Panc1 (cell line): ENCODE data around the gene ARHGDIA.

Experiments used
- POLR2AphosphoS5 ChIP-seq: IDR thresholded peaks from 2 replicates; pipeline ENCODE4 v1.6.1; 2012; ENCODE audit warnings: mild to moderate bottlenecking, low read depth, low read length, moderate library complexity
- TCF7L2 ChIP-seq: IDR thresholded peaks from 2 replicates; pipeline ENCODE4 v1.6.1; 2011; ENCODE audit warnings: mild to moderate bottlenecking, low read depth, low read length, inconsistent platforms
- TF ChIP-seq, protein P1 (sequence below): fragments of 450-650 bp; IDR thresholded peaks from 2 replicates; pipeline ENCODE4 v1.5.1; 2017; ENCODE audit warnings: mild to moderate bottlenecking
- TF ChIP-seq, protein P2 (sequence below), 2 experiments: IDR thresholded peaks; 2 replicates each; pipeline ENCODE4 v1.6.1; 2011 to 2012; ENCODE audit warnings: low read depth in 2 of 2, control low read depth in 1 of 2, low read length in 1 of 2, mild to moderate bottlenecking in 1 of 2, moderate library complexity in 1 of 2; ENCODE audit not compliant: insufficient read depth in 1 of 2

DNA sequence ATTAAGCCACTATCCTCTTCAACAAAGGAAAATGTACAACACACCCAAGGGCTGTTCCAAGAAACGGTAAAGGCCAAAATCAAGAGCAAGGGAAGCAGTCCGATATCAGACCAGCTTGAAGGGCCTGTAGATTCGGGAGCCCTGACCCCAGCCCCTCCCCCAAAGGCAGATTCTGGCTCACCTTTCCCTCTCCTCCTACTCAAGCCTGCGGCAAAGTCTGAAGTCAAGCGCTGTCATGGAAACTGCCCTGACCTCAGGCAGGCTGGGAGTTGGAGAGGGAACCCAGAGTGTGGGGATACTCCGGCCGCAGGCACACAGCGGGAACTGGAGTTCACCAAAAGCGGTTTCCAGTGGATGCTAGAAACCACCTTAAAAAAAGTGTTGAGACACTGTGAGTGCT lies 18.5 kb upstream of the ARHGDIA start:
- TF ChIP-seq, protein P1, sequence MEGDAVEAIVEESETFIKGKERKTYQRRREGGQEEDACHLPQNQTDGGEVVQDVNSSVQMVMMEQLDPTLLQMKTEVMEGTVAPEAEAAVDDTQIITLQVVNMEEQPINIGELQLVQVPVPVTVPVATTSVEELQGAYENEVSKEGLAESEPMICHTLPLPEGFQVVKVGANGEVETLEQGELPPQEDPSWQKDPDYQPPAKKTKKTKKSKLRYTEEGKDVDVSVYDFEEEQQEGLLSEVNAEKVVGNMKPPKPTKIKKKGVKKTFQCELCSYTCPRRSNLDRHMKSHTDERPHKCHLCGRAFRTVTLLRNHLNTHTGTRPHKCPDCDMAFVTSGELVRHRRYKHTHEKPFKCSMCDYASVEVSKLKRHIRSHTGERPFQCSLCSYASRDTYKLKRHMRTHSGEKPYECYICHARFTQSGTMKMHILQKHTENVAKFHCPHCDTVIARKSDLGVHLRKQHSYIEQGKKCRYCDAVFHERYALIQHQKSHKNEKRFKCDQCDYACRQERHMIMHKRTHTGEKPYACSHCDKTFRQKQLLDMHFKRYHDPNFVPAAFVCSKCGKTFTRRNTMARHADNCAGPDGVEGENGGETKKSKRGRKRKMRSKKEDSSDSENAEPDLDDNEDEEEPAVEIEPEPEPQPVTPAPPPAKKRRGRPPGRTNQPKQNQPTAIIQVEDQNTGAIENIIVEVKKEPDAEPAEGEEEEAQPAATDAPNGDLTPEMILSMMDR: no peak
- TF ChIP-seq, protein P2, sequence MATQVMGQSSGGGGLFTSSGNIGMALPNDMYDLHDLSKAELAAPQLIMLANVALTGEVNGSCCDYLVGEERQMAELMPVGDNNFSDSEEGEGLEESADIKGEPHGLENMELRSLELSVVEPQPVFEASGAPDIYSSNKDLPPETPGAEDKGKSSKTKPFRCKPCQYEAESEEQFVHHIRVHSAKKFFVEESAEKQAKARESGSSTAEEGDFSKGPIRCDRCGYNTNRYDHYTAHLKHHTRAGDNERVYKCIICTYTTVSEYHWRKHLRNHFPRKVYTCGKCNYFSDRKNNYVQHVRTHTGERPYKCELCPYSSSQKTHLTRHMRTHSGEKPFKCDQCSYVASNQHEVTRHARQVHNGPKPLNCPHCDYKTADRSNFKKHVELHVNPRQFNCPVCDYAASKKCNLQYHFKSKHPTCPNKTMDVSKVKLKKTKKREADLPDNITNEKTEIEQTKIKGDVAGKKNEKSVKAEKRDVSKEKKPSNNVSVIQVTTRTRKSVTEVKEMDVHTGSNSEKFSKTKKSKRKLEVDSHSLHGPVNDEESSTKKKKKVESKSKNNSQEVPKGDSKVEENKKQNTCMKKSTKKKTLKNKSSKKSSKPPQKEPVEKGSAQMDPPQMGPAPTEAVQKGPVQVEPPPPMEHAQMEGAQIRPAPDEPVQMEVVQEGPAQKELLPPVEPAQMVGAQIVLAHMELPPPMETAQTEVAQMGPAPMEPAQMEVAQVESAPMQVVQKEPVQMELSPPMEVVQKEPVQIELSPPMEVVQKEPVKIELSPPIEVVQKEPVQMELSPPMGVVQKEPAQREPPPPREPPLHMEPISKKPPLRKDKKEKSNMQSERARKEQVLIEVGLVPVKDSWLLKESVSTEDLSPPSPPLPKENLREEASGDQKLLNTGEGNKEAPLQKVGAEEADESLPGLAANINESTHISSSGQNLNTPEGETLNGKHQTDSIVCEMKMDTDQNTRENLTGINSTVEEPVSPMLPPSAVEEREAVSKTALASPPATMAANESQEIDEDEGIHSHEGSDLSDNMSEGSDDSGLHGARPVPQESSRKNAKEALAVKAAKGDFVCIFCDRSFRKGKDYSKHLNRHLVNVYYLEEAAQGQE (IDR thresholded peaks at IDR 0.05; ENCODE audit: insufficient read depth in 1 of 2, low read depth in 2 of 2, low read length in 1 of 2): no peak
- TF ChIP-seq TCF7L2 (no peak), POLR2AphosphoS5 (no peak)
